ENCODE measurements around the gene LRRC55.
A peak's percentile ranks its signal among the peaks of the same experiment; 100 is the strongest.
"Not testable (repeated sequence)": the region's sequence is repeated elsewhere in the genome, so short reads cannot be mapped to it uniquely, and the experiment has no call there.

The LRRC55 gene

DNA sequence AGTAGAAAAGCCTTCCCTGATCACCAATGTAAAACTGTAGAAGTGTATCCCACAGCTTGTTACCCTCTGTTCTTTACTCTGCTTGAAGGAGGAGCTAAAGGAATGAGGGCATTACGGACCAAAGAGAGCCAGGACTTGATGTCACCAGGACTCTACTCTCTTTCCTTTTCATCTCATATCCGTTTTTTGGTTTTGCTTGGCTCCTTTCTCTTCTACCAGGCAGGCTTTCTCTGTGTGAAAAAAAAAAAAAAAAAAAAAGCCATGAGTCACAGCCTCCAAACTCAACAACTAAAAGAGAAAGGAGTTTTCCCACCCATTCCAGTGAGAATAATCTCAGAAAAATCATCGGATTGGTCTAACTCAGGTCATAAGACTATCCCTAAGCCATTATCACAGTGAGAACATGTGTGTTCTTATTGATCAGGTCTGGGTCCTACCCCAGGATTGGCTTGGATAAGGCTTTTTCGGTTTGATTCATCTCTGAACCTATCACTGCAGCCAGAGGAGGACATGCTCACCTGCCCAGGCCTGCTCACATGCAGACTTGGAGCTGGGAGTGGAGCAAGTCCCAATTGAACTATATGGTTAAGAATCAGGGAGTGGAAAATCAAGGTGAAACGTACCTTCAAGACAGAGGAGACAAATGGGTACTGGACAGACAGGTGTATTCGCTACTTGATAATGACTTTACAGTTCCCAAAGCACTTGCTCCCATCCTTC is 19.4 kb upstream of the LRRC55 start:
- FAIRE-seq = no peak

DNA sequence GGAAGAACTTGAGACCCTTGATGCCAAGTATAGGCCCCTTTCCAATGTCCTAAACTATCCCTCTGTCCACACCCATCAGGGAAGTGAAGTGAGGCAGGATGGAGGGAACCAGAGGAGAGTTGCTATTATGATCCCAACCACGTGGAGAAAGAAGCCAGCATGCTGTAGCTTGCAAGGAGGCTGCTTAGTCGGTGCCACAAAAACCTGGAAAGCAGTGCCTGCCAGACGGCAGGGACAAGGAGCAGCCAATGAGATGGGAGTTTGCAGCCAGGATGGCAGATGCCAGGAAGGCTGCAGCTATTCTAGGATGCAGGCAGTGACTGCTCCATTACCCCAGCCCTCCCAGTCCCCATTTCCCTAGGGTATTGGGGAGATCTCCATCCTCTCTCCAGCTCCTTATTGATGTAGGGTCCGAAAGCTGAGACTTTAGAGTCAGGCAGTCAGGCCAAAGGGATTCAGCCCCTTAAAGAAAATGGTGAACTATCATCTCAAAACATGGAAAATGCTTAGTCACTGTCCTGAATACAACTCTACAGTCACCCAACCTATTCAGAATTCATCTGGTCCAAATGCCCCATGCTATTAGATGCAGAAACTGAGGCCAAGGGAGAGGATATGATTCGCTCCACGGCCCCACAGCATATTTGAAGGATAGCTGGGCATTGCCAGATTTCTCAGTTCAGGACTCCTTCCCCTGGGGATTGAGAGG is 18.4 kb upstream of the LRRC55 start:
- FAIRE-seq = no peak

DNA sequence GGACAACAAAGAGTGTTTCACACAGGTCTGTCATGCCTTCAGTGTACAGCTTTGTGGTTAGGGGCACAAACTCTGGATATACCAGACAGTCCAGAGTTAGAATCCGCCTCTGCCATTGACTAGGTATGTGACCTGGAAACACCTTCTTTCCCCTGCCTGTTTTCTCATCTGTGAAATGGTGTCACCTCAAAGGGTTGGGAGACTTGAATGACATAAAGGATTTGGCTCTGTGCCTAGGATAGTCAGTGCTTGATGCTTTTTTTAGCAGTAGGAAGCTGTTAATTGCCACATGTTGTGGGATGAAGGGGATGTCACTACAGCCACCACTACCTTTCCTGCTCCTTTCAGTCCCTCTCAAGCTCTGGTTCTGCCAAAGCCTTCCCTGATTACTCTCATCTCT is 17.4 kb upstream of the LRRC55 start:
- FAIRE-seq = no peak

DNA sequence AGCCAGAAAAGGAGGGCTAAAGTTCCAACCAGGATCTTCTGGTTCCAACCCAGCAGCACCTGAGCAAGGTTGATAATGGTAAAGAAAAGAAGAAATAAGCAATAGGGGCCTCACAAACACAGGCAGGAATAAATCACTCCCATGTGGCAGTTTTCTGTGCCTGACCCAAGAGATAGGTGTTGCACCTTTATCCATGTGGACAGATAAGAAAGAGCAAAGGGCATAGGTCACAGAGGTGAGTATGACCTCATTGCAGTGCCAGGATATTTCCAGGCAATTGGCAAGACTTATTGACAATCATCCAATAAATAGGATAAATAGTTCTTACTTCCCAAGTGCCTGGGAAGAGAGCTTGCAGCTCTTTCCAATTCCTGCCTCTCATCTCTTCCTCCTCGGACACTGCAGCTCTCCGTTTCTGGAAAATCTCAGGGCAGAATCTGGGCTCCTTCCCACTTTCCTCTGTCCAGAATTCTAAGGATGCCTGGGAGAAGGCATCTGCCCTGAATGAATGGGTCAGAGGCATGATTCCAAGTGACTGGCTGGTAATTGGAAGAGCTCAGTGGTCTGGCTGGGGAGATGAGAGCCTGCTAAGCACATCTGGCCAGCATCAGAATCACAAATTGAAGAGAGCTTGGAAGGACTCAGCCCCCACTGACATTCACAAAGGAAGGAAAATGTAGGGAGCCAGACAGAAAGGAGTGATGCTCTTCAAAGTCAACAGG is 14.5 kb upstream of the LRRC55 start:
- no peak for FAIRE-seq

DNA sequence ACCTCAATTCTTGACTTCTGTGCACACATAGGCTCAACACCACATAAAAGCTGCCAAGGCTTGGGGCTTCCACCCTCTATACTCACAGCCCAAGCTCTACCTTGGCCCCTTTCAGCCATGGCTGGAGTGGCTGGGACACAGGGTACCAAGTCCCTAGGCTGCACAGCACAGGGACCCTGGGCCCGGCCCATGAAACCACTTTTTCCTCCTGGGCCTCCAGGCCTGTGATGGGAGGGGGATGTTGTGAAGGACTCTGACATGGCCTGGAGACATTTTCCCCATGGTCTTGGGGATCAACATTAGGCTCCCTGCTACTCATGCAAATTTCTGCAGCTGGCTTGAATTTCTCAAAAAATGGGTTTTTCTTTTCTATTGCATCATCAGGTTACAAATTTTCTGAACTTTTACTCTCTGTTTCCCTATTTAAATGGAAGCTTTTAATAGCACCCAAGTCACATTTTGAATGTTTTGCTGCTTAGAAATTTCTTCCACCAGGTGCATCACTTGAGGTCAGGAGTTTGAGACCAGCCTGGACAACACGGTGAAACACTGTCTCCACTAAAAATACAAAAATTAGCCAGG is 11.9 kb upstream of the LRRC55 start:
- FAIRE-seq = not testable (repeated sequence)

DNA sequence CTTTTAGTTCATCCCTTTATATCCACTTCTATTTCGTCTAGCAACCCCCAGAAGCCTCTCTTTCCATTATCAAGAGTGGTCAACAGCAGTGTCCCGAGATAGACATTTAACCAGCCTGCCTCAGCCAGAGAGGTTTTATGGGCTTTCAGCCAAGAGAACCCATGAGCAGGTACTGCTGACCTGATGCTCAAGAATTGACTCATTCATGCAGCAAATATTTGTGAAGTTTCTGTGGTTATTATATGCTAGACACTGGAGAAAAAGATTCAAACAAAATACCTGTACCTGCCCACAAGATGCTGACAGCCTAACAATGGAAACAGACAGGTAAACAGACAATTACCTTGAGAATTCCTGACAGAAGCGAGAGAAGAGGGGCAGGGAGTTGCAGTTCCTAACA is 9.7 kb upstream of the LRRC55 start:
- no peak for FAIRE-seq

DNA sequence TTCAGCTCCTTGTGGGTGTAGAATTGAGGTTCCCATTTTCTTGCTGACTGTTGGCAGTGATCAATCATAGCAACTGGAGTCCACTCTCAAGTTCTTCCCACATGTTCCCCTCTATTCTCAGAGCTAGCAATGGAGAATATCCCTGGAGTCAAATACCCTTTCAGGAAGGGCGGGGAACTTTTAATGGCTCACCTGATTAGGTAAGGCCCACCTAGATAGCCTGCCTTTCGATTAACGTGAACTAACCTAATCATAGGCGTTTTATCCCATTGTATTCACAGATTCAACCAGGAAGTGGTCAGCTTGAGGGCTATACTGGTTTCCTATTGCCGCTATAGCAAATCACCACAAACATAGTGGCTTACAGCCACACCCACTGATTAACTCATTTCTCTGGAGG is 7.1 kb upstream of the LRRC55 start:
- no peak for FAIRE-seq

DNA sequence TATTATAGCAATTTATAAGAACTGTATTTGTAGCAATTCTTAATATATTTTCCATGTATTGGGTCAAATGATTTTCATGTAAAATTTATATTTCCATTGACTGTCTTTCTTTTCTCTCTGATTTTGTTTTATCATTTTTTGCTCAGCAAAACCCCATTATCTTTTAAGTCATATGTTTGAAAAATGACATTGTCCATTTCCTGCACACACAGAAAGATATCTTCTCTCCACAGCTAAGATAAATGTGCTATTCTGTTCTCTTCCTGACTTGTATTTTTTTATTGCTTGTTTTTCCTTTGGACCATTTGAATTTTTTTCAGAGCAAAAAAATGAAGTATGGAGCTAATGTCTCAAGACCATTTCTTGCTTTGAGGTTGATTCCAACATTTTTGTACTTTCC is 6.3 kb upstream of the LRRC55 start:
- no peak for FAIRE-seq

DNA sequence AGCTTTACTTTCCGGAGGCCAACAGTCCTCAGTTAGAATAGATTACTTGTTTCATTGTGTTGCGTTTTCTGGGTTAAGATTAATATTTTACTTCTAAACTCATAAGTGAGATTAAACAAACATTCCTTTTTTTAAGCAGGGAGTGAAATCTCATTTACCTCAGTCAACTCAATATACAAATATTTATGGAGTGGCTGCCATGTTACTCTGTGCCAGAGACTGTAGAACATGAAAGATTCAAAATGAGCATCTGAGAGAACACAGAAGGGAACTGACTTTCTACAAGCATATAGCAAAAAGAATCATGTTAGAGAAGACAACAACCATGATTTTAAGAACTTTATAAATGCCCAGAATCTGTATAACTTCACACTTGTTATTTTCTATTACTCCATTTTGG is 3.4 kb upstream of the LRRC55 start:
- FAIRE-seq = no peak

DNA sequence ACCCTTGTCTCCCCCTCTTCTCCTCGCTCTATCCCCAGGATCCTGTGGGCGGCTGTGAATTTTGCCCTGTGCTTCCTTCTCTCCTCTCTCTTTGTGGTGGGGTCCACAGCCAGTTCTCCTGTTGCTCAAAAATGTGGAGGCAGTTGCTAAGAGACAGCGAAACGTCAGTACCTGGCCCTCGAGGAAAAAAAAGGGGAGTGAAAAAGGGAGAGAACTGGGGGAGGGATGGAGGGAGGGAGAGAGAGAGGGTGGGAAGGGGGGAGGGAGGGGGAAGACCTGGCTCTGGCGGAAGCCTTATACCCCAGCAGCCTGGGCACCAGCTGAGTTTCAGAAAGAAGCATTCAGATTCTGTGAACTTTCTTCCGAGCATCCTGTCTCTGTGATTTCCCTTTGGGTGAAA is 2.1 kb upstream of the LRRC55 start:
- no peak for FAIRE-seq

DNA sequence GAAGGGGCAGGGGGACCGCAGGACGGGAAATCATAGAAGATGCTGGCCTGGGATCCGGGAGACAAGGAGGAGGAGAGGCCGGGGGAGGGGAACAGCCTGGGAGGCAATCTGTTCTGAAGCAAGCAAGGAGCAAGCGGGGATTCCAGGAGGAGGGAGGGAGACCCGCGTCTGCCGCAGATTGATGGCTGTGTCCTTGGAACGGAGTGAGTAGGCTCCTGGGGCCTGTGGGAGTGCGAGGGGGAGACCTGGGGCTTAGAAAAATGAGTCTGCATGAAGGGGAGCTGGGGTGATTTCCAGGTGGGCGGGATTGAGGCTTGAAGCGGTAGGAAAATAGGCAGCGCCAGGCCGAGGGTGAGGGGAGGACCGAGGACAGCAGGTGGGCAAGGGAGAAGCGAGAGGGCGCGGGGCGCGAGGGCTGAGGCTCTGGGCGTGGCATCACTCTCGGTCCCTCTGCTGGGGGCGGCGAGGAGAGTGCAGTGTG is 1.6 kb upstream of the LRRC55 start:
- FAIRE-seq = no peak

DNA sequence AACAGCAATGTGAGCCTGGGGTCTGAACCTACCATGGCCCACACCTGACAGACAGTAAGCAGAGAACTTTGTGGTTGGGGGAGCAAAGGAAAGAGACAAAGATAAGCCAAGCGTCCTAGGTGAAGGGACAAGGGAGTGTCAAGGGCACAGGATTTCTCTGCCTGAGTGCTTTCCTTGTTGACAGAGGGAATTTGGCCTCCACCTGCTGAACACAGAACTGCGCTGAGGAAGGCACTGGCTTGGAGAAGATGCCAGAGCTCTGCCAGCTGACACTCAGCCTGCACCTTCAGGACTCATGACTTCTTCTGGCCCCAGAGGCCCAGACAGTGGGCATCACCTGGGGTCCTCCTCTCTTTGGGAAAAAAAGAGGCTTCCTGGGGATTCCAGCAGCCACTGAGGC is 789 bp upstream of the LRRC55 start:
- no peak for FAIRE-seq

DNA sequence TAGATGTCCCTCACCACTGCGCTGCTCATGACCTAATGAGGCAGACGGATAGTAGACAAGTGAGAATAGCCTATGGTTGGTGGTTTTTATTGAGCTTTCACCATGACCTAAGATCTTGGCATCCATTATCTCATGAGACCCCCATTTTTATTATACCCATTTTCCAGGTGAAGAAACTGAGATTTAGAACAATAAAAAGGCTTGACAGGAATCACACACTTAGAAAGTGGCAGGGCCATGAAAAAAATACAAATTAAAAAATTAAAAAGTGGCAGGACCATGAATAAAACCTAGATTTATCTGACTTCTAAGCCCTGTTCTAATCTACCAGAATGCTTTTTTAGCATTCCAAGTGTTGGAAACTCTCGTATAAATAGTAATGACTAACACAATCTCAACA is 1.1 kb downstream of the LRRC55 start:
- no peak for FAIRE-seq

DNA sequence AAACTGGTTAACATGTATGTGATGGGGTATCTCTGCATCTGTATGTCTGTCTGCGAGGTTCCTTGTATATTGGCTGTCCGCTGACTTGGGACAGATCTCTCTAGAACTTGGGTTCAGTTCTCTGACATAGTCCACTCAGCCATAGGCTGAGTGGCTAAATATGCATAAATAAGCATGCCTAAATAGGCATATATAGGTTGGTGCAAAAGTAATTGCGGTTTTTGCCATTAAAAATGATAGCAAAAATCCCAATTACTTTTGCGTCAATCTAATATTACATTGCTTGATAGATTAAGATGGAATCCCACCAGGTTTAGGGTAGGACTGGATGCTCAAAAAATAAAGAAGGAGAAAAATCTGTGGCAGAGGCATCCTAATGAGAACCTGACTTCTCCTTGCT is 8.8 kb downstream of the LRRC55 start:
- no peak for FAIRE-seq

DNA sequence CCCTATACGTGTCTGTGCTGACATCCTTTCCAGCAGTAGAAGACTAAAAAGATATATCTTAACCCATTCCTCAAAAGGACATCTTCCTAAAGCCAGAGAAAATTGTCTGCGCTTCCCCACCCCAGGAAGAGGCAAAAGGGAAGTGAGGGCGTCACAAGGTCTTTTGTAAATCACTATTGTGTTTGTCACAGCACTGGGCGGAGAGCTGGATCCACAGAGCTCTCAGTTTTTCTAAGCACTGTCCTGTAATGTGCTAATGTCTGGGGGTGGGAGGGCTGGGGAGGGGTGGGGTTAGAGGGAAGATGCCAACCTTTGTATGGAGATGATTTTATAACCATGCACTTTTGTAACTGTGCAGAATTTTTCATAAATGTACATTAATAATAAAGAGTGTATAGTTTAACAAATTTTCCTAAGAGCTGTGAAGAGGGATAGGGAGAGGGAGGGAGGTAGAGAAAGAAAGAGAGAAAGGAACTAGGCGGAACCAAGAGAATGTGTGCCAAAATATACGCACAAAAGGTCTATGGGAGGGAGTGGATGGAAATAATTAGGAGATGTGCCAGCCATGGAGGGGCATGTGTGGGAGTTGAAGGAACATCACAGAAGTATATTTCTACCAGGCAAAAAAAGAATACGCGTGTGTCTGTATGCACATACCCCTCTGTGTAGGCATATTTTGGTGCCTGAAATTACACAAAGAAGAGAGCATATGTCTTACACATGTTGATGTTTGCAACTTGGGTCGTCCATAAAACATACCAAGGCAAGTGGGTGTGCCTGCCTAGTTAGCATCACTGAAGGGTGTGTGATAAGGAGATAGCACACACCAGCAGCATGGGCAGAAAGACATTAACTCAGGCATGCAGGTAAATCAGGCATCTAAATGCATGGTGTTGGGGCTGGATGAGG is 9.8 kb downstream of the LRRC55 start:
- no peak for FAIRE-seq

DNA sequence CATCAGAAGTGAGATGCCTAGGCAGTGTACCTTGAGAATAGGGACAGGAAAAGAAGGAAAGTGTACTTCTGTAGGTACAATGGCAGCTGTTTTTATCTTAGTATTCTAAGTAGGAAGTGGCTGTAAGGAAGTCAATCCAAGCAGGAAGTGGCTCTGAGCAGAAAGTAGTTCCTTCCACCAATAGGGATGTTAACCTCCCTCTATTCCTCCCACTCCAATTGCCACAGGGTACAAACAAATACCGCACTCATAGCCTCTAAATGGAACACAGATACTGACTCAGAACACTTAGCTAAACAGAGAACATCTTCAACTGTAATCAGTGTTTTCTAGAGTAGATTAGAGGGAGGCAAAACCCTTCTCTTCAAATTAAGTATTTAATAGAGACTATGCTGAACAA is 10.6 kb downstream of the LRRC55 start:
- no peak for FAIRE-seq

DNA sequence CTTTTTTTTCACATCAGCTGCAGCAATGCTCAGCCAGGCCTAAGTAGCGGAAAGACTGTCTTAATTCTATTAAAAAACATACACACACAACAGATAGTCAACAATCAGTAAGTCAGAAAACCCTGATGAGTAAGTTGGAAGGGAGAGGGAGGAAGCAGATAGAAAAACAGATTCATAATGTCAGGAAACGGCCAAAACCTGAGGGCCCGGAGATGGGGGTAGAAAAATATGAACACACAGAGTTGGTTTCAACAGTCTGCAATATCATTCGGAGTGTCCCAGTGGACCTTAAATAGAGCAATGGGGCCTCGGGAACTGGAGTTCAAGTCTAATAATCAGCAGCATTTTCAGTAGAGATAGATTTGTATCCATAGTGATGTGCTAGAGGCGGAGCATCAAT is 14.8 kb downstream of the LRRC55 start:
- no peak for FAIRE-seq

DNA sequence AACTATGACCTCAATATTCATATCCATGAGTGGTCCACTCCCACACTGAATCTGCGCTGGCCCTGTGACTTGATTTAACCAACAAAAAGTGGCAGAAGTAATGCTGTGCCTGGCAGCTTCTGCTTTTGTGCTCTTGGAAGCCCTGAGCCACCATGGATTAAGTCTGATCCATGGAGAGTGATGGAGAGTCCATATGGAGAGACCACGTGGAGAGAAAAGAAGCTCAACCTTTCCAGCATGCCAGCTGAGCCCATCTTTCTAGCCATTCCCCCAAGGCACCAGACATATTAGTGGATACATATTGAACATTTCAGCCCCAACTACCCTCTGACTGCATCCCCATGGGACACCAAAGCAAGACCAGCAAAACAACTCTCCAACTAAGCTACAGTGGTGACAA is 16.0 kb downstream of the LRRC55 start:
- no peak for FAIRE-seq

DNA sequence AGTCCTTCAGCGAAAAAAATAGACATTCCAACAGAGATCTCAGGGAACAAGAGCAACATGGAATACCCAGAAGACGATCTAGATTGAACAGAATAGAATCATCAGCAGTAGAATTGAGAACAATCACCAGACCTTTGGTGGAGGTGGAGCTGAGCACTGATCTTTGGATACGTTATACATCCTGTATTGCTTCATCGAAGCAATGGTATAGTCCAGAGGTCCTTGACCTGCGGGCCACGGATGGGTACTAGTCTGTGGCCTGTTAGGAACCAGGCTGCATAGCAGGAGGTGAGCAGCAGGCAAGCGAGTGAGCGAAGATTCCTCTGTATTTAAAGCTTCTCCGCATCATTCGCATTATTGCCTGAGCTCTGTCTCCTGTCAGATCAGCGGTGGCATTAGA is 17.6 kb downstream of the LRRC55 start:
- no peak for FAIRE-seq

DNA sequence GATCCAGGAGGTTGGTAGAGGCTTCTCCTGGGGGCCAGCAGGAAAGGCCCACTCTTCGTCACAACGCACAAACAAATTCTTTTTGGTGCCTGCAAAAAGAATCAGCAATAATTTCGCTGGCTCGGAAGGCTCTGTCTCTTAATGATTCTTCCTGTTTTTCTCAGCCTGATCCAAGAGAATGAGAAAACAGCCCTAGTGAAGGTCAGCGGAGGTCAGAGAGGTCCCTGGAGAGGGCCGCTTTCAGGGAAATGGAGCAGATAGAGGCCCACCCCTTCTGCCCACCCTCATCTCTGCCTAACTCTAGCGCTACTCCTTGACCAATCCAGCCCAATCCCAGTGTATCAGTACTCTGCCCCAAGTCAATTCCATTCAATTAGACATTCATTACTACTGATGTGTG is 19.2 kb downstream of the LRRC55 start:
- no peak for FAIRE-seq

DNA sequence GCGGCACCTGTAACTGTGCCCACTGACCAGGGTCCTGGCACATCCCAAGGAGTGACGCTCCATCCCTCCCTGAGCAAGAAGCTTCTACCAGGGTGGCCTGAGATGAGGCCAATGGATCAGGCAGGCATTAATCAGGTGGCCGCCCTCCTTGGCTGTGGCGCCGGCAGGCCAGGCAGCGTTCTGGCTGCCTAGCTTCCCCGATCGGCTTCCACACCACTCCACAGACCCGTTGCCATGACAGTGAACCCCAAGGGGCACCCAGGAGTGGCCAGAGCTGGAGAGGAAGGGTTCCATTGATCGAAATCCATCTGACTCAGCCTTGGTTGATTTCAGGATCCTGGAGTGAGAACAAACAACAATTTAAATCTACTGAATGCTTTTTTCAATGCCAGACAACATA is 20.5 kb downstream of the LRRC55 start:
- no peak for FAIRE-seq

DNA sequence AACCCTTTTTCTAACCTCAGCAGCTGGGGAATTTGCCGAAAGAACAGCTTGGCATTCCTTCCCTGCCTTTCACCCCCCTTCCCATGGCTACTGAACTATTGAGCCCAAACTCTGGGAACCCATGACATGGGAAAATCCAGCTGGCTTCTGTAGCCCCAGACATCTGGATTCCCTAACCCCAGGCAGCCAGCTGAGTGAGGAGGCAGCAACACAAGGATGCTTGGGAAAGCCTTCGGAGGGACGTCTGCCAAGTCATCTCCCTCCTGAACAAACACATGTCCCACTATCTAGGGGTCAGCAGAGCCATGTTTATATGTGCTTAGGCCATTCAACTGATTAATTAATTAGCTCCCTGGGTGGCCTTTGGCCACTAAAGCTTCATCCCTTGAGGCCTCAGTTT is 21.6 kb downstream of the LRRC55 start:
- peak; percentile 26 for FAIRE-seq
